PFSK-1 (cell line): ENCODE results near the gene ITGB1.
A peak's percentile ranks its signal among the peaks of the same experiment; 100 is the strongest.

Experiments used
- FOXP2 ChIP-seq: optimal IDR thresholded peaks from 2 replicates; pipeline ENCODE3; 2011; ENCODE audit warnings: borderline replicate concordance, control low read depth, inconsistent platforms; ENCODE audit not compliant: insufficient read depth; ENCODE audit errors: extremely low read length, extremely low read depth
- POLR2AphosphoS5 ChIP-seq: IDR thresholded peaks from 2 replicates; pipeline ENCODE4 v1.6.1; 2012; ENCODE audit warnings: low read depth, mild to moderate bottlenecking, control low read depth, low read length, moderate library complexity
- REST ChIP-seq, 2 experiments: IDR thresholded peaks; 2 replicates each; pipeline versions ENCODE4 v1.6.1 to v1.8.0; 2011 to 2012; ENCODE audit warnings: low read depth in 2 of 2, low read length in 2 of 2, control low read depth in 1 of 2, inconsistent platforms in 1 of 2, mild to moderate bottlenecking in 1 of 2, moderate library complexity in 1 of 2; ENCODE audit not compliant: insufficient read depth in 1 of 2
- SIN3A ChIP-seq: IDR thresholded peaks from 2 replicates; pipeline ENCODE4 v1.6.1; 2012; ENCODE audit warnings: mild to moderate bottlenecking, low read length, moderate library complexity, borderline replicate concordance; ENCODE audit not compliant: insufficient read depth
- TAF1 ChIP-seq: IDR thresholded peaks from 2 replicates; pipeline ENCODE4 v1.6.1; 2012; ENCODE audit warnings: low read length, control low read depth, borderline replicate concordance; ENCODE audit not compliant: insufficient read depth

Gene ITGB1

GRCh38 chr10:32984003-32984600 is 26.1 kb upstream of the ITGB1 start:
- no peak for TF ChIP-seq REST (IDR thresholded peaks at IDR 0.05; ENCODE audit: insufficient read depth in 1 of 2, low read depth in 2 of 2, low read length in 2 of 2)
- TF ChIP-seq TAF1: no peak
- TF ChIP-seq FOXP2: no peak
- TF ChIP-seq SIN3A: no peak
- no peak for TF ChIP-seq POLR2AphosphoS5

- TF ChIP-seq REST (IDR thresholded peaks at IDR 0.05; ENCODE audit: insufficient read depth in 1 of 2, low read depth in 2 of 2, low read length in 2 of 2) (no peak), SIN3A (no peak), FOXP2 (no peak), POLR2AphosphoS5 (no peak), TAF1 (no peak)
Measured at GRCh38 chr10:32982911-32983909, 25.2 kb upstream of the ITGB1 start.

GRCh38 chr10:32982293-32982709 is 24.3 kb upstream of the ITGB1 start:
- TF ChIP-seq FOXP2 (no peak), TAF1 (no peak), POLR2AphosphoS5 (no peak), REST (IDR thresholded peaks at IDR 0.05; ENCODE audit: insufficient read depth in 1 of 2, low read depth in 2 of 2, low read length in 2 of 2) (no peak), SIN3A (no peak)

- TF ChIP-seq SIN3A (peak; percentile 61; the same call in 1 of the 2 replicates), POLR2AphosphoS5 (no peak), REST (IDR thresholded peaks at IDR 0.05; ENCODE audit: insufficient read depth in 1 of 2, low read depth in 2 of 2, low read length in 2 of 2) (no peak), TAF1 (no peak), FOXP2 (no peak)
Measured at GRCh38 chr10:32981760-32982159, 23.7 kb upstream of the ITGB1 start.
